ENCODE measurements around the gene RASGRP1. TPM values are rescaled to one million over a fixed set of nuclear protein-coding genes. Genes with fewer than 3 reads are reported as not detected.

Gene RASGRP1
- total RNA-seq, 2 donors from 2014 or later = 7.0 to 8.8 TPM

GRCh38 chr15:38524156-38524555 lies 40.5 kb downstream of the RASGRP1 start:
- no peak for TF ChIP-seq CTCF (conservative IDR thresholded peaks at IDR 0.05)
- Mint-ChIP-seq H3K36me3 (ENCODE audit: low read depth) (peaks cover 7% of the 10 kb centered on the region), H3K9me3 (no peaks in the 10 kb centered on the region), H3K4me1 (peaks cover 3% of the 10 kb centered on the region), H3K27ac (no peak overlapping the region), H3K4me3 (no peak overlapping the region), H3K27me3 (ENCODE audit: insufficient read depth) (peaks cover 23% of the 10 kb centered on the region)
- no peak overlapping the region for H3K4me3 ChIP-seq (ENCODE audit: low read length)
- no peaks in the 10 kb centered on the region for H3K9me3 ChIP-seq (ENCODE audit: control insufficient read depth, low read length)
- no peaks in the 10 kb centered on the region for H3K4me1 ChIP-seq (ENCODE audit: control insufficient read depth, insufficient read depth, low read length)
- no peaks in the 10 kb centered on the region for H3K36me3 ChIP-seq (ENCODE audit: control insufficient read depth, insufficient read depth, low read length)
- H3K27ac ChIP-seq (ENCODE audit: low read depth, low read length) = no peak overlapping the region
- H3K27me3 ChIP-seq (ENCODE audit: control insufficient read depth, insufficient read depth, low read length, poor library complexity, severe bottlenecking) = peaks cover 19% of the 10 kb centered on the region
- WGBS, 2 experiments (ENCODE audit: insufficient coverage in 1 of 2, insufficient read length in 1 of 2) = 90 to 93% methylated on average over 4 to 5 of the region's 5 CpGs
- DNase-seq = no peak
- H3K9ac ChIP-seq (ENCODE audit: extremely low read depth, low read length, poor library complexity, severe bottlenecking) = no peak overlapping the region

- Histone ChIP-seq H3K4me3 (ENCODE audit: low read length) (no peak overlapping the region), H3K9ac (ENCODE audit: extremely low read depth, low read length, poor library complexity, severe bottlenecking) (no peak overlapping the region), H3K9me3 (ENCODE audit: control insufficient read depth, low read length) (no peaks in the 10 kb centered on the region), H3K27ac (ENCODE audit: low read depth, low read length) (no peak overlapping the region), H3K4me1 (ENCODE audit: control insufficient read depth, insufficient read depth, low read length) (no peaks in the 10 kb centered on the region), H3K27me3 (ENCODE audit: control insufficient read depth, insufficient read depth, low read length, poor library complexity, severe bottlenecking) (peaks cover 13% of the 10 kb centered on the region), H3K36me3 (ENCODE audit: control insufficient read depth, insufficient read depth, low read length) (no peaks in the 10 kb centered on the region)
- Mint-ChIP-seq H3K4me1 (peaks cover 3% of the 10 kb centered on the region), H3K4me3 (no peak overlapping the region), H3K27me3 (ENCODE audit: insufficient read depth) (peaks cover 14% of the 10 kb centered on the region), H3K9me3 (no peaks in the 10 kb centered on the region), H3K36me3 (ENCODE audit: low read depth) (peaks cover 6% of the 10 kb centered on the region), H3K27ac (no peak overlapping the region)
- 91 to 94% methylated on average over 3 to 4 of the region's 4 CpGs for WGBS, 2 experiments (ENCODE audit: insufficient coverage in 1 of 2, insufficient read length in 1 of 2)
- no peak for DNase-seq
- TF ChIP-seq CTCF (conservative IDR thresholded peaks at IDR 0.05) = no peak
Measured at GRCh38 chr15:38522922-38523321, 41.7 kb downstream of the RASGRP1 start.

- Histone ChIP-seq H3K9ac (ENCODE audit: extremely low read depth, low read length, poor library complexity, severe bottlenecking) (no peak overlapping the region), H3K36me3 (ENCODE audit: control insufficient read depth, insufficient read depth, low read length) (no peaks in the 10 kb centered on the region), H3K9me3 (ENCODE audit: control insufficient read depth, low read length) (no peaks in the 10 kb centered on the region), H3K4me3 (ENCODE audit: low read length) (no peak overlapping the region), H3K27ac (ENCODE audit: low read depth, low read length) (no peak overlapping the region), H3K4me1 (ENCODE audit: control insufficient read depth, insufficient read depth, low read length) (no peaks in the 10 kb centered on the region), H3K27me3 (ENCODE audit: control insufficient read depth, insufficient read depth, low read length, poor library complexity, severe bottlenecking) (peaks cover 1% of the 10 kb centered on the region)
- no peak for TF ChIP-seq CTCF (conservative IDR thresholded peaks at IDR 0.05)
- WGBS, 2 experiments (ENCODE audit: insufficient coverage in 1 of 2, insufficient read length in 1 of 2) = 81 to 90% methylated on average over 4 to 5 of the region's 5 CpGs
- no peak overlapping the region for H3K27ac Mint-ChIP-seq
- no peak for DNase-seq
- H3K27me3 Mint-ChIP-seq (ENCODE audit: insufficient read depth) = peaks cover 10% of the 10 kb centered on the region
- no peak overlapping the region for H3K4me3 Mint-ChIP-seq
- H3K36me3 Mint-ChIP-seq (ENCODE audit: low read depth) = peaks cover 6% of the 10 kb centered on the region
- peaks cover 3% of the 10 kb centered on the region for H3K4me1 Mint-ChIP-seq
- H3K9me3 Mint-ChIP-seq = no peaks in the 10 kb centered on the region
Measured at GRCh38 chr15:38521316-38521715, 43.3 kb downstream of the RASGRP1 start.
